ENCODE results near the gene EFNA5. TPM values are rescaled to one million over a fixed set of nuclear protein-coding genes. Genes with fewer than 3 reads are reported as not detected.

EFNA5 gene
- total and polyA plus RNA-seq, 2 of the 8 experiments (the other 6 are each of a cell fraction or from before 2014, with no cell fraction given): 9.6 to 21.8 TPM

DNA sequence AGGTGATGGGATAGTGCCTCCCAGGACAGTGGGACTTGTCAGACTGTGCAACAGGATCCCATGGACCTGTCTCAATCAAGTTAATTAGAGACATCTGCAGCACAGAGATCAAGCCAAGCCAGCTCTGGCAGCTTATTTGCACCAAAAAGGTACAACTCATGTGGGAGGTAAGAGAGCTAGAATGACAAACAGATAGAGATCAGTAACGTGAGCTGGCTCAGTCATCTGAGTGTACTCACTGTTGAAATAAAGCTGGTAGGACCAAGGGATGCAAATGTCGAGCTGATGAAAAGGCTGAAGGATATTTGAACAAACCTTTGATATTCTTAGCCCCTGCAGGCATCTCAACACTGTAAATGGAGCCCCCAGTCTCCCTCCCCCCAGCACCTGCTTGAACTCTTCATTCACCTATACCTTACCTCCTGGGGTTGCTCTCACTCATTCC lies 198.1 kb downstream of the EFNA5 start:
- no peaks in the 10 kb centered on the region for H3K79me1 ChIP-seq (ENCODE audit: low read depth, low read length)
- H3K79me2 ChIP-seq (ENCODE audit: control insufficient read depth in 1 of 2, insufficient read depth in 2 of 2, low read length in 2 of 2): no peaks in the 10 kb centered on the region
- no peaks in the 10 kb centered on the region for H3K9me3 ChIP-seq (ENCODE audit: insufficient read depth in 2 of 2, low read depth in 1 of 2, low read length in 1 of 2)
- FAIRE-seq (peak; percentile 98), DNase-seq (ENCODE audit: low read depth in 1 of 2, low spot score in 2 of 2) (peak in 1 of 2 experiments; percentile 63)
- ChIA-PET POLR2A (ENCODE audit: partially characterized antibody) (no interaction called here), CTCF (ENCODE audit: partially characterized antibody) (interaction anchor here (0.6 to 0.9 kb wide), 3 partner anchors 133 to 1018 kb away, joined by 3 read pairs; no protein-coding TSS in a partner anchor)
- H4K20me1 ChIP-seq (replicated peaks in 1 of 2; ENCODE audit: control insufficient read depth in 1 of 2, insufficient read depth in 2 of 2, low read length in 2 of 2): no peaks in the 10 kb centered on the region
- no peaks in the 10 kb centered on the region for H3K23me2 ChIP-seq (ENCODE audit: low read depth, low read length)
- no peak overlapping the region for H4K91ac ChIP-seq (replicated peaks; ENCODE audit: insufficient read length, low read length)
- H3K4ac ChIP-seq (replicated peaks; ENCODE audit: insufficient read length, low read depth, low read length): no peak overlapping the region
- H3K9ac ChIP-seq (replicated peaks in 1 of 4; ENCODE audit: extremely low read depth in 1 of 4, low read depth in 3 of 4, low read length in 3 of 4): no peak overlapping the region
- peak overlapping the region; percentile 44 to 45 for H3K4me2 ChIP-seq (ENCODE audit: insufficient read depth in 1 of 2, low read depth in 2 of 2, low read length in 2 of 2)
- no peak overlapping the region for H2AFZ ChIP-seq (ENCODE audit: low read length)
- H3K14ac ChIP-seq (ENCODE audit: insufficient read length): no peak overlapping the region
- H3K4me3 ChIP-seq (ENCODE audit: extremely low read depth in 1 of 4, insufficient read depth in 2 of 4, low read depth in 3 of 4, low read length in 4 of 4): peak overlapping the region in 2 of 4 experiments; percentile 2 to 15; a peak in 1 of 8 replicates
- H2BK120ac ChIP-seq (replicated peaks; ENCODE audit: low read depth, low read length): no peak overlapping the region
- no peaks in the 10 kb centered on the region for H3K36me3 ChIP-seq (ENCODE audit: control insufficient read depth in 2 of 4, insufficient read depth in 4 of 4, low read length in 3 of 4)
- no peak overlapping the region for H4K8ac ChIP-seq (ENCODE audit: extremely low read depth, insufficient read depth, low read length)
- no peak overlapping the region for H2AK5ac ChIP-seq (ENCODE audit: low read depth, low read length)
- no peak overlapping the region for H3K23ac ChIP-seq (ENCODE audit: insufficient read length)
- WGBS, 2 experiments (ENCODE audit: extremely low coverage in 1 of 2, insufficient coverage in 1 of 2, insufficient read length in 1 of 2, insufficient replicate concordance in 2 of 2, low coverage in 1 of 2, low lambda C conversion rate in 2 of 2, missing lambda C conversion rate in 1 of 2): 5% methylated on average over 2 of the region's 2 CpGs; no CpG with 5 or more reads in 1 of the 2 experiments
- no peaks in the 10 kb centered on the region for H3K27me3 ChIP-seq (replicated peaks in 1 of 4; ENCODE audit: control insufficient read depth in 3 of 4, extremely low read depth in 1 of 4, insufficient read depth in 3 of 4, low read length in 3 of 4)
- no peak overlapping the region for H2BK12ac ChIP-seq (ENCODE audit: low read depth, low read length)
- H2BK20ac ChIP-seq (ENCODE audit: low read length): peak overlapping the region; percentile 63
- peaks cover 4 to 38% (median 20%) of the 10 kb centered on the region in 4 experiments; a peak in 5 of 7 replicates for H3K4me1 ChIP-seq (replicated peaks in 1 of 4; ENCODE audit: control insufficient read depth in 3 of 4, insufficient read depth in 4 of 4, low read length in 3 of 4)
- no peak overlapping the region for H3K18ac ChIP-seq (ENCODE audit: extremely low read depth, low read length)
- no peak overlapping the region for H3K56ac ChIP-seq (replicated peaks; ENCODE audit: insufficient read length, low read depth, low read length)
- no peak overlapping the region for H3K27ac ChIP-seq (ENCODE audit: low read depth, low read length)
- H2BK5ac ChIP-seq (ENCODE audit: low read depth, low read length): no peak overlapping the region
- no peak overlapping the region for H4K5ac ChIP-seq (ENCODE audit: insufficient read length, low read depth, low read length)
- no peak overlapping the region for H2BK15ac ChIP-seq (ENCODE audit: low read length)
- TF ChIP-seq SP4 (IDR thresholded peaks at IDR 0.05; ENCODE audit: low read length) (no peak), NRF1 (IDR thresholded peaks at IDR 0.05; ENCODE audit: low read depth, low read length) (no peak), RNF2 (IDR thresholded peaks at IDR 0.05; ENCODE audit: borderline replicate concordance, low read depth, low read length, missing control alignments, poor library complexity, severe bottlenecking) (no peak), RFX5 (IDR thresholded peaks at IDR 0.05; ENCODE audit: borderline replicate concordance, low read depth, low read length) (no peak), TEAD4 (IDR thresholded peaks at IDR 0.05; ENCODE audit: low read depth, low read length) (no peak), GTF2F1 (IDR thresholded peaks at IDR 0.05; ENCODE audit: borderline replicate concordance, low read depth, low read length) (no peak), HDAC2 (IDR thresholded peaks at IDR 0.05; ENCODE audit: borderline replicate concordance in 1 of 2, low read depth in 2 of 2, low read length in 2 of 2) (peak in 1 of 2 experiments; percentile 25; a peak in 1 of 4 replicates), SP2 (IDR thresholded peaks at IDR 0.05; ENCODE audit: low read length) (no peak), SP1 (IDR thresholded peaks at IDR 0.05; ENCODE audit: low read depth, low read length) (peak; percentile 46; the same call in 1 of the 2 replicates), EGR1 (IDR thresholded peaks at IDR 0.05; ENCODE audit: borderline replicate concordance, low read depth, low read length) (no peak), YY1 (IDR thresholded peaks at IDR 0.05; ENCODE audit: low read depth, low read length) (peak; percentile 43; the same call in 1 of the 2 replicates), POLR2A (IDR thresholded peaks at IDR 0.05; ENCODE audit: control extremely low read depth in 1 of 2, low read depth in 2 of 2, low read length in 2 of 2) (no peak), BACH1 (IDR thresholded peaks at IDR 0.05; ENCODE audit: low read length) (no peak)
- TF ChIP-seq, protein P1, sequence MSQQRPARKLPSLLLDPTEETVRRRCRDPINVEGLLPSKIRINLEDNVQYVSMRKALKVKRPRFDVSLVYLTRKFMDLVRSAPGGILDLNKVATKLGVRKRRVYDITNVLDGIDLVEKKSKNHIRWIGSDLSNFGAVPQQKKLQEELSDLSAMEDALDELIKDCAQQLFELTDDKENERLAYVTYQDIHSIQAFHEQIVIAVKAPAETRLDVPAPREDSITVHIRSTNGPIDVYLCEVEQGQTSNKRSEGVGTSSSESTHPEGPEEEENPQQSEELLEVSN (IDR thresholded peaks at IDR 0.05): no peak

All from H1 (cell line).